ES-I3 (cell line): ENCODE data around the gene GRM4.

Source experiments
- H3K36me3 ChIP-seq: 2 replicates; pipeline ENCODE4 v1.6.1; 2013; ENCODE audit warnings: mild to moderate bottlenecking, low read length, control low read depth, moderate library complexity; ENCODE audit not compliant: insufficient read depth
- H3K4me1 ChIP-seq: 2 replicates; pipeline ENCODE4 v1.6.1; 2013; ENCODE audit warnings: mild to moderate bottlenecking, control low read depth, low read length; ENCODE audit not compliant: insufficient read depth
- H3K9ac ChIP-seq: 2 replicates; pipeline ENCODE4 v1.6.1; 2013; ENCODE audit warnings: low read depth, mild to moderate bottlenecking, low read length, moderate library complexity
- H3K9me3 ChIP-seq: 2 replicates; pipeline ENCODE4 v1.6.1; 2013; ENCODE audit warnings: mild to moderate bottlenecking, low read length, moderate library complexity; ENCODE audit not compliant: control insufficient read depth, insufficient read depth

Gene GRM4

DNA sequence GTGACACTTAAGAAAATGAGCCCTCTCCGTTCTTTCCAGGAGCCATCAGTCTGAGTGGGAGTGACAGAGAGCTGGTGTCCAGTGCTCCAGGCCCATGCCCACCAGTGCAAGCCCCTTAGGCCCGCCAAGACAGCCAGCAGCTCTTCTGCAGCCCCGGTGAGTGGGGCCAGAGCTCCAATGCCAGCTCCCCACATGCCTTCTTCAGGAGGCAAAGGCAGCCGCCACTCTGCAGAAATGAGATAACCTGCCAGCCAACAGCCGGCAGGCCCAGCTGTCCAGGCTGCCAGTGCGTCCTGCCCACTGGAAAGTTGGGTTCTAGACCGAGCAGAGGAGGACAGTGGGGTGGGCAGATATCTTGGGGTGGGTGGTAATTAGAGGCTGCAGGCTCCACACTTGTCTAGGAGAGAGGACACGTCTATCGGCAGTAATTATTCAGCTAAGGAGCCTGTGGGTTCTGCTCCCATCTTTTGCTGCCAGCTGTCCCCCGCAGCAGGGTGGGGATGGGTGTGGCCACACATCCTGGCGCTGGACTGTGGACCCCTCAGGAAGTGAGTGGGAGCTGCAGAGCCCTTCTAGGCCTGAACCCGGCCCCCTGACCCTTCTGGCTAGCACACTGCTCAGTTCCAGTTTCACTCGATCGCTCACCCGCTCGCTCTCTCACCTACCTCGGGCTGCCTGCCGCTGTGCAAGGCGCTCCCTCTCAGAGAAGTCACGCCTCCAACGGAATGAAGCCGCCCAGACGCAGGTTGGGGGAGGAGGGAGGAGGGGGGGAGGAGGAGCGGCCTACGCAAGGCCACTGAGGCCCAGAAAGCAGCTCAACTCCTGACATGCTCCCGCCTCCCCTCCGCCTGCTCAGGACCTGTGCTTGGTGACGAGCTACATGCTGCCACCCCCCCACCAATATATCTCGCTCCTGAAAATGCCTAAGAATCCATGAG is 3.6 kb downstream of the GRM4 start:
- Histone ChIP-seq H3K9ac (no peak overlapping the region; the same call in 1 of the 2 replicates), H3K4me1 (peaks cover 31% of the 10 kb centered on the region)

DNA sequence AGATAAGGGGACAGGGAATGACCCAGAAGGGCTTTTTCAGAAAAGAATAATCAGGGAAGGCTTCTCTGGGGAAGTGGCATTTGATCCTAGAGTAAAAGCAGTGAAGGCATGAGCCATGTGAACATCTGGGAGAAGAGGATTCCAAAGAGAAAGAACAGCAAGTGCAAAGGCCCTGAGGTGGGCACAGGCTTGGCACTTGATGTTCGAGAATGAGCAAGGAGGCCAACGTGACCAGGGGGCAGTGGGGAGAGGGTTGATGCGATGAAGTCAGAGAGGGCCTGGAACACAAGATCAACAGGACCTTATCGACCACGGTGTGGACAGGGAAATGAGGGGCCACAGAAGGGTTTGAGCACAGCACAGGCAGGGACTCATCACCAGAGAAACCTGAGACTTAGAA is 5.8 kb downstream of the GRM4 start:
- Histone ChIP-seq H3K36me3 (no peaks in the 10 kb centered on the region), H3K4me1 (peaks cover 41% of the 10 kb centered on the region), H3K9ac (no peak overlapping the region), H3K9me3 (no peaks in the 10 kb centered on the region)

More for the DNA sequence above, 3.6 kb downstream of the GRM4 start:
- Histone ChIP-seq H3K9me3 (no peaks in the 10 kb centered on the region), H3K36me3 (no peaks in the 10 kb centered on the region)

DNA sequence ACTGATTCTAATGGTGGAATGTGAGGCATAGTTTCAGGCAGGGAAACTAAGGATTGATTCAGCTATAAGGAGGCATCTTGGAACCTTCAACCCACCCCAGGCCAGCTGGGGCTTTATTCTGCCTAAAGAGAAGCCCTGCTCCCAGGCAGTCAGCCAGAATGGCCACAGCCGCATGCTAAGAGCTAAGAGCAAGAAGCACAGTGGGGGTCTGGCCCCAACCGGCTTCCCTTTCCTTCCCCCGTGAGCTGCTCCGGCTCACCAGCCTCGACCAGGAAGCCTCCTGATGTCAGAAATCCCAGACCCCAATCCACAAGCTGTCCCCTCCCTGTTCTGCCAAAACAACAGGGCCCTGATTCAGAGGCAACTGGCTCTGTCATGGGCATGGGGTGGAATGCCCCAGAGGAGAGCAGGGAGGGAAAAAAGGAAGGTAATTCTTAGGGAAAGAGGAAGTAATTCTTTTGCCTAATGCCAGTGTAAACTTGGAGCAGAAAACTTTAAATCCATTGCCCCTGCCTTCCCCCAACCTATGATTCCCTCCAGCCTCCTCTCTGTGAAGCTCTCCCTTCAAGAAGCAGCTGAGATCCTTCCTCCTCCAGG is 6.9 kb downstream of the GRM4 start:
- H3K9me3 ChIP-seq = no peaks in the 10 kb centered on the region
- no peak overlapping the region for H3K9ac ChIP-seq
- H3K36me3 ChIP-seq = no peaks in the 10 kb centered on the region
- H3K4me1 ChIP-seq = peaks cover 46% of the 10 kb centered on the region

GRCh38 chr6:34138191-34138590 is 7.7 kb downstream of the GRM4 start:
- no peaks in the 10 kb centered on the region for H3K36me3 ChIP-seq
- H3K9ac ChIP-seq = no peak overlapping the region
- H3K4me1 ChIP-seq = peaks cover 46% of the 10 kb centered on the region
- no peaks in the 10 kb centered on the region for H3K9me3 ChIP-seq

- Histone ChIP-seq H3K9ac (no peak overlapping the region), H3K9me3 (no peaks in the 10 kb centered on the region), H3K4me1 (peaks cover 46% of the 10 kb centered on the region), H3K36me3 (no peaks in the 10 kb centered on the region)
Measured at GRCh38 chr6:34135541-34135940, 10.3 kb downstream of the GRM4 start.

GRCh38 chr6:34132486-34133185 is 13.3 kb downstream of the GRM4 start:
- peaks cover 44% of the 10 kb centered on the region for H3K4me1 ChIP-seq
- no peak overlapping the region for H3K9ac ChIP-seq
- H3K36me3 ChIP-seq = no peaks in the 10 kb centered on the region
- H3K9me3 ChIP-seq = no peaks in the 10 kb centered on the region

DNA sequence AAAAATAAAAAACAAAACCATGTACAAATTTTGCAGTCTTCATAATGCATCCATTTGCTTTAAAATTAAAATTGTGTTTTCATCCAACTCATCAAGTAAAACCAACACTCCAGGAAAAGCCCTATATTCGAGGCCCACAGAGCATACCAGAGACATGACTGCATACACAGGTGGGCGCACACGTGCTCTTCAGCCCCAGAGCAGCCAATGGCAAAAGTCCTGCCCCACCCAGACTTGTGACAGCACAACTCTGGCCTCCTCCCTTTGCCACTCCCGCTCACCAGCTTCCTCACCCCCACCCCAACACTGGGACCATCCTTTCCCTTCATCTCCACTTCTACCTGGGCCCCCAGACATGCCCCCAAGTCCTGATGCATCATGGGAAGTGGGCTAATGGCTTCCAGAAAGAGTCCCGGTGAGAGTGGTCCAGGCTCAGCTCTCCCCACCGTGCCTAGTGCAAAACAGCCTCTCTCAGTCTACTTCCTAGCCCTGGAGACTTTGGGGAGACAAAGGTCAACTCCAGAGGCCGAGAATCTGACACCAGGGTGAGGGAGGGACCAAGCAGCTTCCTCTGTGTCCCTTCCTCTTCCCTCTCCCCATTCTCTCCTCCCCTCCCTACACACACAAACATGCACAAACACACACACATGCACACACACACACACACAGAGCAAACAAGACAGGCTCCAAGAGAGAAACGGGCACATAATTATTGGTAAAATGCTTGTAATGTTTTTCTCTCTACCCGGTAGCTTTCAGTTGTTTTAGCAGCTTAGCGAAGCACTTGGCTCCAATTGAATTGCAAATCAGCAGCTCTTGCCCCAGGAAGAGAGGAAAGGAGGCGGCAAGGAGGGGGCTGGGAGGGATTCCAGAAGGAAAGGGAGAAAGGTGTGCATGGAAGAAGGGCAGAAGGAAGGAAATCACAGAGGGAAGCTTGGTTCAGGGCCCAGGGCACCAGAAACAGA is 14.3 kb downstream of the GRM4 start:
- H3K9me3 ChIP-seq = no peaks in the 10 kb centered on the region
- H3K36me3 ChIP-seq = no peaks in the 10 kb centered on the region
- peaks cover 36% of the 10 kb centered on the region for H3K4me1 ChIP-seq
- peak overlapping the region; percentile 23 for H3K9ac ChIP-seq

- Histone ChIP-seq H3K9me3 (no peaks in the 10 kb centered on the region), H3K36me3 (no peaks in the 10 kb centered on the region), H3K9ac (peak overlapping the region; percentile 9; the same call in 1 of the 2 replicates), H3K4me1 (peaks cover 34% of the 10 kb centered on the region)
Measured at GRCh38 chr6:34130862-34131261, 15.0 kb downstream of the GRM4 start.

DNA sequence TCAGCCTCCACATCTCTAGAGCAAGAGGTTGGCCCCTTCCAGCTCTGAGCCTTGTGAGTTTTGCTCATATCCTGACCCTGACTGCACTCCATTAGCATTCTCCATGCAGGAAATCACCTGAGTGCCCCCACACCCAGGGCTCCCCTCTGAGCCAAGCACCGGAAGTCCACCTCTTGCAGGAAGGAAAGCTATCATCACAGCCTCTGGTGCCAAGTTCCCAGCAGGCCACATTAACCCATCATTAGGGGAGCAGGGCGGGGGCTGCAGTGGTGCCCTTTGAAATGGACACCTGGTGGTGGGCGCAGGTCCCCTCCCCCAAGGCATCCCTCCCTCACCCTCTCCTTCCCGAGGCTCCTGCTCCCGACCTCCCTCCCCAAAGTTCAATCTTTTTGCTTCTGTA is 16.1 kb downstream of the GRM4 start:
- Histone ChIP-seq H3K9ac (no peak overlapping the region), H3K36me3 (no peaks in the 10 kb centered on the region), H3K9me3 (no peaks in the 10 kb centered on the region), H3K4me1 (peaks cover 30% of the 10 kb centered on the region)

DNA sequence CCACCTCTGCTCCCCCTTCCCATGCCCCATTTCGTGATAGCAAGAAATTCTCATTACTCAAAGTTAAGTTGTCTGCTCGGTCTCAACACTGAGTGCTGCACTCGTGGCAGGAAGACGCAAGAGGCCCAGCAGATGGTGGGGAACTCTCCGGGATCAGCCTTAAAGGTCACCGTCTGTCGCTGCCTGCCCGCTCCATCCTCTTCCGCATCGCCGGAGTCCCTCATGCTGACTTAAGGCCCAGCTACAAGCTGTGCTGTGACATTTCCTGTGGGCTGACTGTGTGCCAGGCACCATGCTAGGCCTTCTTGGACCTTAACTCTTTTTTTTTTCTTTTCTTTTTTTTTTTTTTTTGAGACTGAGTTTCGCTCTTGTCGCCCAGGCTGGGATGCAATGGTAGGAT is 17.8 kb downstream of the GRM4 start:
- Histone ChIP-seq H3K4me1 (peaks cover 28% of the 10 kb centered on the region), H3K9ac (no peak overlapping the region), H3K9me3 (no peaks in the 10 kb centered on the region), H3K36me3 (no peaks in the 10 kb centered on the region)

GRCh38 chr6:34126419-34126818 is 19.5 kb downstream of the GRM4 start:
- no peak overlapping the region for H3K9ac ChIP-seq

DNA sequence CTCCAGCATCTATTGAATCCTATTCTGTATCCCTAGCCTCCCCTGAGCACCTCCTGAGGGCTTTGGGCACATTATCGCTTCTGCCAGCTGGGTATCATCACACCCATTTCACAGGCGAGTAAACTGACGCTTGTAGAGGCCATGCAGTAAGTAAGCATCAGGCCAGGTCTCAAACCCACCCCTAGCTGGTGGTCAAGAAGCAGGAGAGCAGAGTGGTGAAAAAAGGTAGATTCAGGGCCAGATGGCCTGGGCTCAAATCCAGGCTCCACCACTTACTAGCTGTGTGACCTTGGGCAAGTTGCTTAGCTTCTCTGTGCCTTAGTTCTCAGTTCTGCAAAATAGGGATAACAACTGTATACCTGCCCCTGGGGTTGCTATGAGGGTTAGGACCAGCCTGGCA is 19.9 kb downstream of the GRM4 start:
- H3K9me3 ChIP-seq = no peaks in the 10 kb centered on the region
- peaks cover 27% of the 10 kb centered on the region for H3K4me1 ChIP-seq
- no peaks in the 10 kb centered on the region for H3K36me3 ChIP-seq
- no peak overlapping the region for H3K9ac ChIP-seq

More at GRCh38 chr6:34126419-34126818, 19.5 kb downstream of the GRM4 start:
- Histone ChIP-seq H3K4me1 (peaks cover 27% of the 10 kb centered on the region), H3K9me3 (no peaks in the 10 kb centered on the region), H3K36me3 (no peaks in the 10 kb centered on the region)

DNA sequence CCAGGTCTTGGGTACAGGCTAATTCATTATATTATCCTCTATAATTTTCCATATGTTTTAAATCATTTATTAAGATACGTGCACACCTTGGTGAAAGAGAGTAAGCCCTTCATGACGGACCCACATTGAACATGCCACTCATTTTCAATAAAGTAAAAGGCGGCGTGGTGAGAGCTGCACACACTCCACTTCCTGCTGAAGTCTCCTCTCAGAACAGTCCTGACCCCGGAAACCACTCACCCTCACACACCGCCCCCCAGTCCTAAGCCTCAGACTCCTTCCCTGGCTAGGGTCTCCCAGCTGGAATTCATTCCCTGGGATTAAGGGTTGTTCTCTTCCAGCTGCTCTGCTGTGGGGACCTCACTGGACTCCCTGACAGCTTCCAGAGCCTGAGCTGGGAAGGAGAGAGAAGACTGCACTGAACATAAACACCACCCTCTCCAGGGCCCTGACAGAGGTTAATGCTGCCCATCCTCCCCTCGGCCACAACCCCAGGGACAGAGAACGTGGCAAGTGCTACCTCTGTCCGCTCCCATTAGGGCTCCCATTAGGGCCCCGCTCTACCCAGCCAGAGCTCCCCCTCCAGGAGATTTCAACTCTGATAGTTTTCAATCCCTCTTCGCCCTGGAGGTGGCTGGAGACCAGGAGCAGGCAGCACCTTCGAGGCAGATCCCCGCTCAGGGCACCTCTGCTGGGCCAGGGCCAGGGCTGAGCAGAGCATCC is 24.8 kb downstream of the GRM4 start:
- Histone ChIP-seq H3K9ac (no peak overlapping the region), H3K9me3 (no peaks in the 10 kb centered on the region), H3K4me1 (peaks cover 10% of the 10 kb centered on the region)

More for the DNA sequence above, 24.8 kb downstream of the GRM4 start:
- no peaks in the 10 kb centered on the region for H3K36me3 ChIP-seq
